ENCODE results near the gene USP3. TPM values are rescaled to one million over a fixed set of nuclear protein-coding genes. Genes with fewer than 3 reads are reported as not detected.

Gene USP3
- total RNA-seq, 1 experiment from 2014 or later = 54.2 TPM

DNA sequence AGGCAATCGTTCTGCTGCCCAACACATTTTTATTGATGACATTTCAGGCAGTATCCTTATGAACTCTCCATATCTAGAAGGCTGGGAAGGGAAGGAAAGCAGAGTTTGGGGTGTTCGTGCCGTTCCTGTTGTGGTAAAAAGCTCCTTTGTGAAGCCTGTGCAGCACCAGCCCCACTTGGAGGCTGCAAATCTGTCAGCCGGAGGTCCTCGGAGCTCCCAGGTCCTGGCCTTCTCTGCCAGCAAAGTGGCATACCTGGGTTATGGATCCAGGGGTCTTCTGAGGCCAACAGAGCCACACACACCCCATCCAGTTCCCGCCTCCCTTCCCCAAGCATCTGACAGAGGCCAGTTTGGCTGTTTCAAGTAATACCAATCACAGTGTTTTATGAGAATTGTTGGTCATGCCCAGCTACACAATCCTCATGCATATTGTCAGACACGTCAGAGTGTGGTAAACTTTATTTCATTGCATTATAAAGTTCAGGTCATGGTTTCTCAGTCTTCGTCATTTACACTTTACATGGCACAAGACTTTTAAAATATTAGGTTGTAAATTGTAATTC, 15.9 kb upstream of the USP3 start:
- no peak for DNase-seq
- Mint-ChIP-seq H3K27me3 (ENCODE audit: insufficient read depth, unreplicated experiment) (no peaks in the 10 kb centered on the region), H3K4me3 (ENCODE audit: unreplicated experiment) (no peak overlapping the region), H3K4me1 (ENCODE audit: low read depth, unreplicated experiment) (peaks cover 6% of the 10 kb centered on the region), H3K9me3 (ENCODE audit: unreplicated experiment) (no peaks in the 10 kb centered on the region), H3K36me3 (ENCODE audit: insufficient read depth, unreplicated experiment) (peaks cover 5% of the 10 kb centered on the region), H3K27ac (ENCODE audit: unreplicated experiment) (no peak overlapping the region)
- no peak overlapping the region for H3K4me3 ChIP-seq (ENCODE audit: low read depth, low read length)
- intact Hi-C loops (cut with micrococcal nuclease; ENCODE audit: unreplicated experiment) = no loop called here
- CTCF ChIA-PET = no interaction called here
- TF ChIP-seq, protein P1, sequence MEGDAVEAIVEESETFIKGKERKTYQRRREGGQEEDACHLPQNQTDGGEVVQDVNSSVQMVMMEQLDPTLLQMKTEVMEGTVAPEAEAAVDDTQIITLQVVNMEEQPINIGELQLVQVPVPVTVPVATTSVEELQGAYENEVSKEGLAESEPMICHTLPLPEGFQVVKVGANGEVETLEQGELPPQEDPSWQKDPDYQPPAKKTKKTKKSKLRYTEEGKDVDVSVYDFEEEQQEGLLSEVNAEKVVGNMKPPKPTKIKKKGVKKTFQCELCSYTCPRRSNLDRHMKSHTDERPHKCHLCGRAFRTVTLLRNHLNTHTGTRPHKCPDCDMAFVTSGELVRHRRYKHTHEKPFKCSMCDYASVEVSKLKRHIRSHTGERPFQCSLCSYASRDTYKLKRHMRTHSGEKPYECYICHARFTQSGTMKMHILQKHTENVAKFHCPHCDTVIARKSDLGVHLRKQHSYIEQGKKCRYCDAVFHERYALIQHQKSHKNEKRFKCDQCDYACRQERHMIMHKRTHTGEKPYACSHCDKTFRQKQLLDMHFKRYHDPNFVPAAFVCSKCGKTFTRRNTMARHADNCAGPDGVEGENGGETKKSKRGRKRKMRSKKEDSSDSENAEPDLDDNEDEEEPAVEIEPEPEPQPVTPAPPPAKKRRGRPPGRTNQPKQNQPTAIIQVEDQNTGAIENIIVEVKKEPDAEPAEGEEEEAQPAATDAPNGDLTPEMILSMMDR (IDR thresholded peaks at IDR 0.05; ENCODE audit: insufficient read depth in 1 of 2, low read depth in 1 of 2, low read length in 1 of 2, severe bottlenecking in 1 of 2, unreplicated experiment in 1 of 2) = no peak
- no peaks in the 10 kb centered on the region for H3K9me3 ChIP-seq
- no peaks in the 10 kb centered on the region for H3K27me3 ChIP-seq (replicated peaks; ENCODE audit: control insufficient read depth, insufficient read depth, low read length)
- POLR2A ChIA-PET = no interaction called here
- BruUV-seq (replicated peaks) = no TSS peak
- H3K4me1 ChIP-seq = no peaks in the 10 kb centered on the region
- H3K36me3 ChIP-seq (ENCODE audit: control insufficient read depth, insufficient read depth, low read length) = no peaks in the 10 kb centered on the region

DNA sequence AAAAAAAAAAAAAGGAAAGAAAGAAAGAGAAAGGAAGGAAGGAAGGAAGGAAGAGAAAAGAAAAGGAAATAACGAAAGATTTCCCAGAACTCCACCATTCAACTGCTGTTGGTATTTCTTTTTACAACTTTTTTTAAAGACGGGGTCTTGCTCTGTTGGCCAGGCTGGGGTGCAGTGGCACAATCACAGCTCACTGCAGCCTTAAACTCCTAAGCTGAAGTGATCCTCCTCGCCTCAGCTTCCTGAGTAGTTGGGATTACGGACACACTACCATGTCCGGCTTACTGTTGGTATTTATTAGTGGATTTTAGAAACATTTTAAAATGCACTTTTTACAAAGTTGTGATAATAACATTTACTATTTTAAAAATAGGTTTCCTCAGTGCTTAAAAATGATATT, 15.0 kb upstream of the USP3 start:
- no peaks in the 10 kb centered on the region for H3K36me3 ChIP-seq (ENCODE audit: control insufficient read depth, insufficient read depth, low read length)
- H3K27me3 ChIP-seq (replicated peaks; ENCODE audit: control insufficient read depth, insufficient read depth, low read length) = no peaks in the 10 kb centered on the region
- DNase-seq = no peak
- no peaks in the 10 kb centered on the region for H3K9me3 ChIP-seq
- peaks cover 5% of the 10 kb centered on the region for H3K36me3 Mint-ChIP-seq (ENCODE audit: insufficient read depth, unreplicated experiment)
- no peaks in the 10 kb centered on the region for H3K27me3 Mint-ChIP-seq (ENCODE audit: insufficient read depth, unreplicated experiment)
- no TSS peak for BruUV-seq (replicated peaks)
- CTCF ChIA-PET = no interaction called here
- intact Hi-C loops (cut with micrococcal nuclease; ENCODE audit: unreplicated experiment) = no loop called here
- no peak overlapping the region for H3K4me3 ChIP-seq (ENCODE audit: low read depth, low read length)
- H3K4me1 ChIP-seq = no peaks in the 10 kb centered on the region
- H3K4me1 Mint-ChIP-seq (ENCODE audit: low read depth, unreplicated experiment) = peaks cover 6% of the 10 kb centered on the region
- H3K4me3 Mint-ChIP-seq (ENCODE audit: unreplicated experiment) = no peak overlapping the region
- H3K9me3 Mint-ChIP-seq (ENCODE audit: unreplicated experiment) = no peaks in the 10 kb centered on the region
- TF ChIP-seq, protein P1 (IDR thresholded peaks at IDR 0.05; ENCODE audit: insufficient read depth in 1 of 2, low read depth in 1 of 2, low read length in 1 of 2, severe bottlenecking in 1 of 2, unreplicated experiment in 1 of 2) = no peak
- no peak overlapping the region for H3K27ac Mint-ChIP-seq (ENCODE audit: unreplicated experiment)
- POLR2A ChIA-PET = no interaction called here

DNA sequence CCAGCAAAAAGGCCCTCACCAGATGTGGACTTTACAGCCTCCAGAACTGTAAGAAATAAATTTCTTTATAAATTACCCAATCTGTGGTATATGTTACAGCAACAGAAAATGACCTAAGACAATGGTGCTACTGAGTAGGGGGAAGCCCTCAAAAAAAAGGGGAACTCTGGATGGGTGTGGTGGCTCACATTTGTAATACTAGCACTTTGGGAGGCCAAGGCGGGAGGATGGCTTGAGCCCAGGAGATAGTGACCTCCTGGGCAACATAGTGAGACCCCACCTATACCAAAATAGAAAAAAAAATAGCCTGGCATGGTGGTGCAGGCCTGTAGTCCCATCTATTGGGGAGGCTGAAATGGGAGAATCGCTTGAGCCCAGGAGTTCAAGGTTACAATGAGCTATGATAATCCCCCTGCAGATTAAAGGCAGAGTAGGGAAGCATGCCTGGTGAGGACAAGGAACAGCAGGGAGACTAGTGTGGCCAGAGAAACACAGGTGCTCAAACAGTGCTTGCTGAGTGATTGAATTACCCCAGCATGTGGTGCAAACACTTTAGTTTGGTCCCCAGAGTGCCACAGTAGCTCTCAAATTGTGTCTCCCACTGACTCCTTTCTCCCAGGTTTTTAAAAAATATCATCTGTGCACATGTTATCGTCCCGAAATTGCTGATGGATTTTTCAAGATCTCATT, 13.9 kb upstream of the USP3 start:
- Histone ChIP-seq H3K9me3 (no peaks in the 10 kb centered on the region), H3K4me3 (ENCODE audit: low read depth, low read length) (no peak overlapping the region), H3K36me3 (ENCODE audit: control insufficient read depth, insufficient read depth, low read length) (no peaks in the 10 kb centered on the region), H3K27me3 (replicated peaks; ENCODE audit: control insufficient read depth, insufficient read depth, low read length) (no peaks in the 10 kb centered on the region), H3K4me1 (no peaks in the 10 kb centered on the region)
- POLR2A ChIA-PET = no interaction called here
- Mint-ChIP-seq H3K4me3 (ENCODE audit: unreplicated experiment) (no peak overlapping the region), H3K36me3 (ENCODE audit: insufficient read depth, unreplicated experiment) (peaks cover 5% of the 10 kb centered on the region), H3K27ac (ENCODE audit: unreplicated experiment) (no peak overlapping the region), H3K4me1 (ENCODE audit: low read depth, unreplicated experiment) (peaks cover 6% of the 10 kb centered on the region), H3K9me3 (ENCODE audit: unreplicated experiment) (no peaks in the 10 kb centered on the region), H3K27me3 (ENCODE audit: insufficient read depth, unreplicated experiment) (no peaks in the 10 kb centered on the region)
- intact Hi-C loops (cut with micrococcal nuclease; ENCODE audit: unreplicated experiment) = no loop called here
- DNase-seq = no peak
- no TSS peak for BruUV-seq (replicated peaks)
- TF ChIP-seq, protein P1 (IDR thresholded peaks at IDR 0.05; ENCODE audit: insufficient read depth in 1 of 2, low read depth in 1 of 2, low read length in 1 of 2, severe bottlenecking in 1 of 2, unreplicated experiment in 1 of 2) = no peak
- CTCF ChIA-PET = no interaction called here

All from Caco-2 (cell line).